ENCODE results near the gene PCGF2.

Gene PCGF2

DNA sequence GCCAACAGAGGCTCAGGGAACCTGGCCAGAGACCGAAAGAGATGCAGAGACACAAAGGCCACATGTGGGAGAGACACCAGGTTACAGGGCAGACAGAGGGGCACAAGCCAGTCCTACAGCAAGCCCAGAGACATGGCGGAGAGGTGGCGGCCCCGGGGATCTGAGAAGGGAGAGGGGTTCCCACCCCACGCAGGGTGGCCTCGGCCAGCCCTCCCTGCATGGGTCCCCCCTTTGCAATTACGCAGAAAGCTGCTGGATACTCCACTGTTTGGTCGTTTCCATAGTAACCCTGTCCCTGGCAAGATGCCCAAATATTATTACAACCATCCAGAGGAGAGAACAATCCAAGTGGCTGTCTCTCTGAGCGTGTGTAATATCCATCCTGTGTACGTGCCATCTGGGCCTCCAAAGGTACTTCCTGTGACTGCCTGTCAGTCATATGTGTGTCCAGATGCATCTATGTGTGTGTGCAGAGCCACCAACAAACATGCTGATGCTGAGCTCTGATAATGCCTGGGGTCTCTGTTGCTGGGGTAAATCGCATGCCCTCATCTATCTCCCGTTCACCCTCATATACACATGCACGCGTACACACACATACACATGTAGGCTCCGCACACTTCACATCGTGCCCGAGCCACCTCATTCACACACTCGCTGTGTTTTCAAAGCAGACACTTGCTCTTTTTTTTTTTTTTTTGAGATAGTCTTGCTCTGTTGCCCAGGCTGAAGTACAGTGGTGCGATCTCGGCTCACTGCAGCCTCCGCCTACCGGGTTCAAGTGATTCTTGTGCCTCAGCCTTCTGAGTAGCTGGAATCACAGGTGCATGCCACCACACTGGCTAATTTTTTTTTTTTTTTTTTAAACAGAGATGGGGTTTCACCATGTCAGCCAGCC is 5.5 kb downstream of the PCGF2 start:
- Histone ChIP-seq H3K4me3 (no peak overlapping the region), H3K36me3 (ENCODE audit: insufficient read depth, low read length) (peaks cover 23% of the 10 kb centered on the region; the same call in 1 of the 2 replicates), H3K27ac (no peak overlapping the region), H3K9me3 (ENCODE audit: low read depth, low read length) (no peaks in the 10 kb centered on the region), H3K9ac (ENCODE audit: insufficient read length) (peak overlapping the region; percentile 32)
- peak; percentile 53 for DNase-seq (ENCODE audit: low read depth, low spot score)
- TF ChIP-seq POLR2AphosphoS5 (IDR thresholded peaks at IDR 0.05; ENCODE audit: borderline replicate concordance, low read depth, low read length) (no peak), FOXP2 (optimal IDR thresholded peaks at IDR 0.05; ENCODE audit: control extremely low read depth, extremely low read length, insufficient read depth) (no peak), EZH2 (IDR thresholded peaks at IDR 0.05) (no peak)

DNA sequence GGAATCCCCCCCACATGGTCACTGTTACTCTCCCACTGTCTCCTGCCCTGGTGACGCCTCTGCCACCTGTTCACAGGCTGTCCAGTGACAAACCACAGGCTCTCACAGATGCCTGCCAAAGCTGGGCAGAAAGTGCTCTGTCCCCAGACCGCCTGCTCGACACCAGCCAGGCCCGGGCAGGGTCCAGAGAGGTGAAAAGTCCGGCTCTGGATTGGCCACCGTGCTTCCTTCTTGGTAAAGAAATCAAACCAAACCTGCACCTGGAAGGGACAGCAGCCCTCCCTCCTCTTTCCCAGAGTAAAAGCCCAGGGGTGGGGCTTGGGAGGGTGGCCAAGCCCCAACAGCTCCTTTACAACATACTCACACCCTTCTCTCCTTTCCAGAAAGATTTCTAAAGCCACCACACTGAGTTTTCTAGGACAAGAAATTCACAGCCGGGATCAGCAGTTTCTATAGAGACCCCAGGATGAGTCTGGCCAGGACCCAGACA is 6.2 kb downstream of the PCGF2 start:
- Histone ChIP-seq H3K9ac (ENCODE audit: insufficient read length) (peak overlapping the region; percentile 32), H3K27ac (no peak overlapping the region)

DNA sequence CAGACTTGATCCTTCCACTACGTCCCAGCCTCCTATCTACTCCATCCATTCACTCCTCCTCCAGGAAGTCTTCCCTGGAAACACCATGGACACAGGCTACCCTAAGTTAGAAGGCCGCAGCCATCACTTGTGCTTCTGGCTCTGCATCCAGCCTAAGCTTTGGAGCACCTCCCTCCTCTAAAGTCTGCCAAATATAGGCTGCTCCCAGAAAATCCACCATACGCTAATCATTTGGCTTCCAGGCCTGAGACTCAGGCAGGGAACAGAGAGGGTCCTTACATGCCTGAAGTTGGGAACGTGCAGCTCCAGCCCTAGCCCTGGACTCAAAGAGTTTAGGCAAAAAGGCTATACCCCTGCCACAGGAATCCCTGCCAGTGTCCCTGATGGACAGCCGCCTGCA is 6.7 kb downstream of the PCGF2 start:
- H3K27ac ChIP-seq: no peak overlapping the region
- H3K36me3 ChIP-seq (ENCODE audit: insufficient read depth, low read length): peaks cover 26% of the 10 kb centered on the region; the same call in 1 of the 2 replicates
- DNase-seq (ENCODE audit: low read depth, low spot score): no peak
- no peak overlapping the region for H3K9ac ChIP-seq (ENCODE audit: insufficient read length)
- H3K4me3 ChIP-seq: no peak overlapping the region
- TF ChIP-seq POLR2AphosphoS5 (IDR thresholded peaks at IDR 0.05; ENCODE audit: borderline replicate concordance, low read depth, low read length) (no peak), EZH2 (IDR thresholded peaks at IDR 0.05) (no peak), FOXP2 (optimal IDR thresholded peaks at IDR 0.05; ENCODE audit: control extremely low read depth, extremely low read length, insufficient read depth) (no peak)
- no peaks in the 10 kb centered on the region for H3K9me3 ChIP-seq (ENCODE audit: low read depth, low read length)

More for the DNA sequence above, 6.2 kb downstream of the PCGF2 start:
- H3K4me3 ChIP-seq: no peak overlapping the region
- H3K9me3 ChIP-seq (ENCODE audit: low read depth, low read length): no peaks in the 10 kb centered on the region
- no peak for DNase-seq (ENCODE audit: low read depth, low spot score)
- no peak for TF ChIP-seq POLR2AphosphoS5 (IDR thresholded peaks at IDR 0.05; ENCODE audit: borderline replicate concordance, low read depth, low read length)
- TF ChIP-seq EZH2 (IDR thresholded peaks at IDR 0.05): no peak
- no peak for TF ChIP-seq FOXP2 (optimal IDR thresholded peaks at IDR 0.05; ENCODE audit: control extremely low read depth, extremely low read length, insufficient read depth)
- H3K36me3 ChIP-seq (ENCODE audit: insufficient read depth, low read length): peaks cover 23% of the 10 kb centered on the region; the same call in 1 of the 2 replicates

DNA sequence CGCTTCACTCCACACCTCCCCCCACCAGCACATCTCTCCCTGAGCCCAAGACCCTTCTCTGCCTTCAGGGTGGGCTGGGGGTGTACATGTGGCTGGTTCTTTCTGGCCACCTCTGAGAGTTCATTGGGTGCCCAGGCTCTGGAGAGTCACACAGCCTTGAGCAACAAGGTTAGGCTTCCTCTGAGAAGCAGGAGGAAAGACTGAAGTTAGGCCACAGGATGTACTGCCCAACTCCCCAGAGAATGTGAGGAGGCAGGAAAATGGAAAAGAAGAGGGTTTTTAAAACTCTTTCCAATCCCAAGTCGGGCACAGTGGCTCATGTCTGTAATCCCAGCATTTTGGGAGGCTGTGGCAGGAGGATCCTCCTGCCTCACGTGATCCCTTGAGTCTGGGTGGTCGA is 7.3 kb downstream of the PCGF2 start:
- H3K9me3 ChIP-seq (ENCODE audit: low read depth, low read length): no peaks in the 10 kb centered on the region
- H3K4me3 ChIP-seq: no peak overlapping the region
- no peak overlapping the region for H3K9ac ChIP-seq (ENCODE audit: insufficient read length)
- DNase-seq (ENCODE audit: low read depth, low spot score): no peak
- no peak overlapping the region for H3K27ac ChIP-seq
- TF ChIP-seq FOXP2 (optimal IDR thresholded peaks at IDR 0.05; ENCODE audit: control extremely low read depth, extremely low read length, insufficient read depth): no peak
- TF ChIP-seq POLR2AphosphoS5 (IDR thresholded peaks at IDR 0.05; ENCODE audit: borderline replicate concordance, low read depth, low read length): no peak
- no peak for TF ChIP-seq EZH2 (IDR thresholded peaks at IDR 0.05)
- H3K36me3 ChIP-seq (ENCODE audit: insufficient read depth, low read length): peaks cover 28% of the 10 kb centered on the region

DNA sequence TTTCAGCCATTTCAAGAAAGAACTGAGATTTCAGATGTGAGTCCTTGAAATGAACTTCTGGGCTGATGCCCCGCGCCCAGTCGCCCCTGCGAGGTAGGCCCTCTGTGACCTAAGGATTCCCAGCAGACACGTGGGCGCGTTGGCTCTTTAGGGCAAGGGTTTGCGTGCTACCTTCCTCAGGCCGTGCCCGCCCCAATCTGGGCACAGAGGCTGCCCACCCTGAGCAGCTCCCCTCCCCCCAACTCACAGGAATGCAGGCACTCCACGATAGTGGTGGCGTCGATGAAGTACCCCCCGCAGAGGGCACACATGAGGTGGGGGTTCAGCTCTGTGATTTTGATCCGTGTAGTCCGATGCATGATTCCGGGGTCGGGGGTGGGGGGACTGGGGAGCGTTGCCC is 8.1 kb downstream of the PCGF2 start:
- TF ChIP-seq EZH2 (IDR thresholded peaks at IDR 0.05) (no peak), POLR2AphosphoS5 (IDR thresholded peaks at IDR 0.05; ENCODE audit: borderline replicate concordance, low read depth, low read length) (no peak), FOXP2 (optimal IDR thresholded peaks at IDR 0.05; ENCODE audit: control extremely low read depth, extremely low read length, insufficient read depth) (no peak)
- Histone ChIP-seq H3K9ac (ENCODE audit: insufficient read length) (no peak overlapping the region), H3K4me3 (no peak overlapping the region), H3K27ac (no peak overlapping the region), H3K9me3 (ENCODE audit: low read depth, low read length) (no peaks in the 10 kb centered on the region), H3K36me3 (ENCODE audit: insufficient read depth, low read length) (peaks cover 35% of the 10 kb centered on the region)
- no peak for DNase-seq (ENCODE audit: low read depth, low spot score)

DNA sequence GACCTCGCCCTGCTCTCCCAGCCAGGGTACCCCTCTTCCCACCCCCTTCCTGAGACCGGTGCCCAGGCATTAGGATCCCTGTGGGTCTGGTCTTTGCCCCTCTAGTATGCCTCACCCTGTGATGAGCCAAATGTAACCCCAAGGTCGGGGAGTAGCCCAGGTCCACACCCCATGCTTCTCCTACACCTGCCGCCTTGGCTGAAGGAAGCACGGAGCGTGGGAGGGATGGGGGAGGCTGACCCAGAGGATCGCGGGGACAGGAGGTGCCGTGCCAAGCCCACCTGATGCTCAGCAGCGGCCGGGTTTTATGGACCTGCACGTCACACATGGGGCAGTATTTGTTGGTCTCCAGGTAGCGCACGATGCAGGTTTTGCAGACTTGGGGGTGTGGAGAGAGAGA is 8.8 kb downstream of the PCGF2 start:
- no peak for TF ChIP-seq POLR2AphosphoS5 (IDR thresholded peaks at IDR 0.05; ENCODE audit: borderline replicate concordance, low read depth, low read length)
- no peak for TF ChIP-seq FOXP2 (optimal IDR thresholded peaks at IDR 0.05; ENCODE audit: control extremely low read depth, extremely low read length, insufficient read depth)
- TF ChIP-seq EZH2 (IDR thresholded peaks at IDR 0.05): no peak
- no peaks in the 10 kb centered on the region for H3K9me3 ChIP-seq (ENCODE audit: low read depth, low read length)
- peaks cover 40% of the 10 kb centered on the region for H3K36me3 ChIP-seq (ENCODE audit: insufficient read depth, low read length)
- H3K4me3 ChIP-seq: no peak overlapping the region
- DNase-seq (ENCODE audit: low read depth, low spot score): no peak
- no peak overlapping the region for H3K9ac ChIP-seq (ENCODE audit: insufficient read length)
- no peak overlapping the region for H3K27ac ChIP-seq

DNA sequence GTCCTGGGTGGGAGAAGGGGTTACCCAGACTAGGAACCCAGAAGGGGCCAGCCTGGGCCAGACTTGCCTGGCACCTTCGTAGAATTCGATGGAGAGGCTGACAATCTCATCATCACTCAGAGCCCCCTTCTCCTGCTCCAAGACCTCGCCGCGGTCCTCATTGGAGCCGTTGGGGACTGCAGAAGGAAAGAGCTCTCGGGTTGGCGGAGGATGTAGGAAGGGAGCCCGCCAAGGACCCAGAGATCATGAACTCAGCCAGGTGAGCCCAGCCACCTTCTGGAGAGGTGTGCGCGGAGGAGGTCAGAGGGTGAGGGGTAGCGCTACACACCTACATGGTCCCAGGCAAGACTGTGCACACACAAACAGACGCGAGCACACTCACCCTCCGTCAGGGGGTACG is 9.4 kb downstream of the PCGF2 start:
- TF ChIP-seq FOXP2 (optimal IDR thresholded peaks at IDR 0.05; ENCODE audit: control extremely low read depth, extremely low read length, insufficient read depth): no peak
- no peak for TF ChIP-seq EZH2 (IDR thresholded peaks at IDR 0.05)
- TF ChIP-seq POLR2AphosphoS5 (IDR thresholded peaks at IDR 0.05; ENCODE audit: borderline replicate concordance, low read depth, low read length): no peak
- H3K27ac ChIP-seq: no peak overlapping the region
- H3K4me3 ChIP-seq: no peak overlapping the region
- H3K36me3 ChIP-seq (ENCODE audit: insufficient read depth, low read length): peaks cover 46% of the 10 kb centered on the region
- H3K9ac ChIP-seq (ENCODE audit: insufficient read length): no peak overlapping the region
- no peak for DNase-seq (ENCODE audit: low read depth, low spot score)
- no peaks in the 10 kb centered on the region for H3K9me3 ChIP-seq (ENCODE audit: low read depth, low read length)

DNA sequence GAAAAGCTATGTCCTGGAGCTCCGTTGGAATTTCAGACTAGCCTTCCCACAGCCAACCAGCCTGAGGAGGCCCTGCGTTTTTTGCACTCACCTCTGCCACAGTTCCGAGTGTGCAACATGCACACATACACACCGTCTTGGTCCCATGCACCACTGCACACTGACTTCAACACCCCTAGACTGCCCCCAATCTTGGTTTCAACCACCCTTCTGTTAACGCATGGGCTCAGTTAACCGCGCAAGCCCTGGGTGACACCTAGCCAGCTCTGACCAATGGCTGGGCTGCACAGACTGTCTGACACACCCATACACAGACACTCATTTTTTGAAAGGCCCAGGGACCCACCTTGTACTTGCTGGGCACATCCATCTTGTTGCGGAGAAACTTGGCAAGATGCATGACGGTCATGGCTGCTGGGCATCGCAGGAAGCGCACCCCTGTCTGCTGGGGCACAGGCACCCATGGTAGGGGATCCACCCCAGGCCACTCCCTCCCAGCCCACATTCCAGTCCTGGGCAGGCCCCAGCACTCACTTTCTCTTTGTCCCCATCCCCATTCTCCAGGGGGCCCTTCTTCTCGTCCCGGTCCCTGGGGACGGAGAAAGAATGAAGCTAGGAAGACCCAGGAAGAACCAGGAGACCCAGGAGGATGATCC is 10.0 kb downstream of the PCGF2 start:
- H3K4me3 ChIP-seq: no peak overlapping the region
- TF ChIP-seq EZH2 (IDR thresholded peaks at IDR 0.05): no peak
- TF ChIP-seq FOXP2 (optimal IDR thresholded peaks at IDR 0.05; ENCODE audit: control extremely low read depth, extremely low read length, insufficient read depth): no peak
- no peak for TF ChIP-seq POLR2AphosphoS5 (IDR thresholded peaks at IDR 0.05; ENCODE audit: borderline replicate concordance, low read depth, low read length)
- peaks cover 47% of the 10 kb centered on the region for H3K36me3 ChIP-seq (ENCODE audit: insufficient read depth, low read length)
- no peak overlapping the region for H3K27ac ChIP-seq
- H3K9me3 ChIP-seq (ENCODE audit: low read depth, low read length): no peaks in the 10 kb centered on the region
- H3K9ac ChIP-seq (ENCODE audit: insufficient read length): no peak overlapping the region
- DNase-seq (ENCODE audit: low read depth, low spot score): no peak
